Raji (cell line): ENCODE data around the gene ZC3H12C.

ENCODE experiments used
- POLR2A ChIP-seq: IDR thresholded peaks from 2 replicates; pipeline ENCODE4 v1.6.1; 2011; ENCODE audit warnings: low read depth, low read length, control low read depth; ENCODE audit not compliant: insufficient read depth

Gene ZC3H12C

GRCh38 chr11:110072930-110073329, 20.3 kb upstream of the ZC3H12C start:
- TF ChIP-seq POLR2A, result no peak

- TF ChIP-seq POLR2A, result no peak
These were observed 18.7 kb upstream of the ZC3H12C start for GRCh38 chr11:110074499-110074898.

GRCh38 chr11:110075105-110075846, 17.9 kb upstream of the ZC3H12C start:
- no peak for TF ChIP-seq POLR2A

GRCh38 chr11:110075847-110076208, 17.4 kb upstream of the ZC3H12C start:
- TF ChIP-seq POLR2A, result no peak

GRCh38 chr11:110076371-110076965, 16.7 kb upstream of the ZC3H12C start:
- TF ChIP-seq POLR2A, result no peak

- TF ChIP-seq POLR2A, result no peak
These were observed 15.8 kb upstream of the ZC3H12C start for GRCh38 chr11:110077346-110077745.

- no peak for TF ChIP-seq POLR2A
These were observed 15.3 kb upstream of the ZC3H12C start for GRCh38 chr11:110077831-110078325.

GRCh38 chr11:110078923-110079544, 14.2 kb upstream of the ZC3H12C start:
- TF ChIP-seq POLR2A, result no peak

- no peak for TF ChIP-seq POLR2A
These were observed 13.5 kb upstream of the ZC3H12C start for GRCh38 chr11:110079726-110080125.

GRCh38 chr11:110081462-110082376, 11.5 kb upstream of the ZC3H12C start:
- no peak for TF ChIP-seq POLR2A

- no peak for TF ChIP-seq POLR2A
These were observed 10.3 kb upstream of the ZC3H12C start for GRCh38 chr11:110082899-110083298.

- no peak for TF ChIP-seq POLR2A
These were observed 7.8 kb upstream of the ZC3H12C start for GRCh38 chr11:110085255-110085838.

- TF ChIP-seq POLR2A, result no peak
These were observed 6.3 kb upstream of the ZC3H12C start for GRCh38 chr11:110086892-110087309.

GRCh38 chr11:110087812-110088534, 5.2 kb upstream of the ZC3H12C start:
- TF ChIP-seq POLR2A, result no peak
